ENCODE results near the gene COA6.

Gene COA6

GRCh38 chr1:234381699-234382555 lies 8.7 kb downstream of the COA6 start:
- Histone ChIP-seq H3F3A (ENCODE audit: insufficient read depth) (0 out of 2 replicates have a peak, but pooled peaks cover 4% of the 10 kb centered on the region), H3K27me3 (ENCODE audit: low read length) (no peaks in the 10 kb centered on the region), H2AFZ (ENCODE audit: low read depth, low read length, severe bottlenecking) (no peak overlapping the region), H3K27ac (ENCODE audit: low read depth, low read length) (no peak overlapping the region), H4K20me1 (ENCODE audit: low read depth, low read length) (no peaks in the 10 kb centered on the region), H3K79me2 (ENCODE audit: insufficient read depth, low read length) (0 out of 2 replicates have a peak, but pooled peaks cover 10% of the 10 kb centered on the region), H3K9ac (ENCODE audit: low read length) (no peak overlapping the region), H3K4me2 (ENCODE audit: low read depth, low read length, poor library complexity, severe bottlenecking) (no peak overlapping the region), H3K4me3 (ENCODE audit: insufficient read depth, low read length, poor library complexity, severe bottlenecking) (no peak overlapping the region), H3K36me3 (ENCODE audit: low read length) (peaks cover 20% of the 10 kb centered on the region), H3K9me2 (replicated peaks; ENCODE audit: insufficient read depth, low read length) (no peaks in the 10 kb centered on the region), H3K9me3 (ENCODE audit: insufficient read depth, low read length) (no peaks in the 10 kb centered on the region)
- no peak for TF ChIP-seq CTCF (IDR thresholded peaks at IDR 0.05; ENCODE audit: insufficient read depth, low read length, poor library complexity, severe bottlenecking)
- TF ChIP-seq EZH2phosphoT487 (conservative IDR thresholded peaks at IDR 0.05; ENCODE audit: low read length), result no peak

GRCh38 chr1:234386122-234386521 lies 12.9 kb downstream of the COA6 start:
- Histone ChIP-seq H3K9ac (ENCODE audit: low read length) (no peak overlapping the region), H3K36me3 (ENCODE audit: low read length) (peaks cover 12% of the 10 kb centered on the region)
- TF ChIP-seq EZH2phosphoT487 (conservative IDR thresholded peaks at IDR 0.05; ENCODE audit: low read length), result no peak
- no peak for TF ChIP-seq CTCF (IDR thresholded peaks at IDR 0.05; ENCODE audit: insufficient read depth, low read length, poor library complexity, severe bottlenecking)

GRCh38 chr1:234388094-234388493 lies 14.8 kb downstream of the COA6 start:
- Histone ChIP-seq H3K27me3 (ENCODE audit: low read length) (no peaks in the 10 kb centered on the region), H3K9ac (ENCODE audit: low read length) (no peak overlapping the region), H3K79me2 (ENCODE audit: insufficient read depth, low read length) (no peaks in the 10 kb centered on the region), H3K9me3 (ENCODE audit: insufficient read depth, low read length) (no peaks in the 10 kb centered on the region), H4K20me1 (ENCODE audit: low read depth, low read length) (no peaks in the 10 kb centered on the region), H3K9me2 (replicated peaks; ENCODE audit: insufficient read depth, low read length) (no peaks in the 10 kb centered on the region), H3K27ac (ENCODE audit: low read depth, low read length) (no peak overlapping the region), H2AFZ (ENCODE audit: low read depth, low read length, severe bottlenecking) (no peak overlapping the region), H3K4me2 (ENCODE audit: low read depth, low read length, poor library complexity, severe bottlenecking) (no peak overlapping the region), H3F3A (ENCODE audit: insufficient read depth) (0 out of 2 replicates have a peak, but pooled peaks cover 4% of the 10 kb centered on the region), H3K4me3 (ENCODE audit: insufficient read depth, low read length, poor library complexity, severe bottlenecking) (no peak overlapping the region), H3K36me3 (ENCODE audit: low read length) (peaks cover 18% of the 10 kb centered on the region)
- no peak for TF ChIP-seq CTCF (IDR thresholded peaks at IDR 0.05; ENCODE audit: insufficient read depth, low read length, poor library complexity, severe bottlenecking)
- no peak for TF ChIP-seq EZH2phosphoT487 (conservative IDR thresholded peaks at IDR 0.05; ENCODE audit: low read length)

More at GRCh38 chr1:234386122-234386521, 12.9 kb downstream of the COA6 start:
- Histone ChIP-seq H4K20me1 (ENCODE audit: low read depth, low read length) (no peaks in the 10 kb centered on the region), H3K27me3 (ENCODE audit: low read length) (no peaks in the 10 kb centered on the region), H3K9me2 (replicated peaks; ENCODE audit: insufficient read depth, low read length) (no peaks in the 10 kb centered on the region), H3K4me2 (ENCODE audit: low read depth, low read length, poor library complexity, severe bottlenecking) (no peak overlapping the region), H3K9me3 (ENCODE audit: insufficient read depth, low read length) (no peaks in the 10 kb centered on the region), H3K4me3 (ENCODE audit: insufficient read depth, low read length, poor library complexity, severe bottlenecking) (no peak overlapping the region), H3F3A (ENCODE audit: insufficient read depth) (0 out of 2 replicates have a peak, but pooled peaks cover 4% of the 10 kb centered on the region), H3K79me2 (ENCODE audit: insufficient read depth, low read length) (no peaks in the 10 kb centered on the region), H3K27ac (ENCODE audit: low read depth, low read length) (no peak overlapping the region), H2AFZ (ENCODE audit: low read depth, low read length, severe bottlenecking) (no peak overlapping the region)

Measured in SU-DHL-6 (cell line).